Testis (tissue), 3 donors: ENCODE measurements around the gene CHRM2. TPM values are rescaled to one million over a fixed set of nuclear protein-coding genes. Genes with fewer than 3 reads are reported as not detected.
A peak's percentile ranks its signal among the peaks of the same experiment; 100 is the strongest.

Experiments
- DNase-seq: peaks from one replicate; pipeline ENCODE4 v3.0.0-alpha.2; 2019
- H3K27ac ChIP-seq, 2 donors: fragments of 200-600 bp; sonication (generic); one replicate each; pipeline ENCODE4 v1.5.1; 2019
- H3K27me3 ChIP-seq: fragments of 200-600 bp; sonication (generic); one replicate; pipeline ENCODE4 v1.5.1; 2019
- H3K36me3 ChIP-seq: fragments of 200-600 bp; sonication (generic); one replicate; pipeline ENCODE4 v1.5.1; 2017; ENCODE audit warnings: low read depth; ENCODE audit errors: missing control alignments
- H3K4me1 ChIP-seq: fragments of 200-600 bp; sonication (generic); one replicate; pipeline ENCODE4 v1.5.1; 2019
- H3K4me3 ChIP-seq, 2 donors: fragments of 200-600 bp; sonication (generic); one replicate each; pipeline ENCODE4 v1.5.1; 2017 to 2019
- H3K9me3 ChIP-seq: fragments of 200-600 bp; sonication (generic); one replicate; pipeline ENCODE4 v1.5.1; 2017
- POLR2A ChIP-seq: fragments of 450-650 bp; IDR thresholded peaks from one replicate; pipeline ENCODE4 v1.6.1; 2017; ENCODE audit warnings: antibody characterized with exemption, mild to moderate bottlenecking, moderate library complexity
- WGBS, 2 donors: methylation state at CpG; one replicate each; pipeline ENCODE4 v1.1.5; 2018; 5-methylcytosine and 5-hydroxymethylcytosine counted together
- intact Hi-C: fragments of 100-400 bp; cut with DNase I; formaldehyde crosslinking; loops from one replicate; pipeline ENCODE4 v1.15.1; 2023; ENCODE audit warnings: low total_unique reads
- polyA plus RNA-seq: library from polyadenylated mRNA; stranded (reverse); fragments of 350-450 nt; fragmentation: Illumina TruSeq; extraction: RNeasy Lipid Tissue Mini Kit (QIAGEN cat#74804); gene quantifications from one replicate; pipeline ENCODE4 v1.2.3, GENCODE V29; 2014; ENCODE audit warnings: low read depth, low replicate concordance; ENCODE audit not compliant: insufficient read depth
- total RNA-seq, 2 donors: library from RNA; depleted of rRNA; stranded (reverse); fragments of >200 nt; gene quantifications; one replicate each; pipeline ENCODE4 v1.2.3, GENCODE V29; 2016
- TF ChIP-seq, protein P1 (sequence below), 3 experiments: fragments of 450-650 bp in 2 of 3; fragments of 200-600 bp in 1 of 3; sonication (generic) in 1 of 3; IDR thresholded peaks; one replicate each; pipeline ENCODE4 v1.5.1; 2016 to 2019; ENCODE audit warnings: antibody characterized with exemption in 3 of 3, mild to moderate bottlenecking in 2 of 3, moderate library complexity in 1 of 3

The CHRM2 gene
- total and polyA plus RNA-seq, 3 donors from 2014 or later = 0.31 to 1.7 (median 0.55) TPM

GRCh38 chr7:136869001-136869961, 829 bp downstream of the CHRM2 start:
- Histone ChIP-seq H3K27ac (no peak overlapping the region), H3K4me1 (peaks cover 17% of the 10 kb centered on the region), H3K9me3 (no peaks in the 10 kb centered on the region), H3K4me3 (no peak overlapping the region), H3K36me3 (no peaks in the 10 kb centered on the region), H3K27me3 (no peaks in the 10 kb centered on the region)
- intact Hi-C loops = no loop called here
- DNase-seq = peak; percentile 13
- TF ChIP-seq, protein P1, sequence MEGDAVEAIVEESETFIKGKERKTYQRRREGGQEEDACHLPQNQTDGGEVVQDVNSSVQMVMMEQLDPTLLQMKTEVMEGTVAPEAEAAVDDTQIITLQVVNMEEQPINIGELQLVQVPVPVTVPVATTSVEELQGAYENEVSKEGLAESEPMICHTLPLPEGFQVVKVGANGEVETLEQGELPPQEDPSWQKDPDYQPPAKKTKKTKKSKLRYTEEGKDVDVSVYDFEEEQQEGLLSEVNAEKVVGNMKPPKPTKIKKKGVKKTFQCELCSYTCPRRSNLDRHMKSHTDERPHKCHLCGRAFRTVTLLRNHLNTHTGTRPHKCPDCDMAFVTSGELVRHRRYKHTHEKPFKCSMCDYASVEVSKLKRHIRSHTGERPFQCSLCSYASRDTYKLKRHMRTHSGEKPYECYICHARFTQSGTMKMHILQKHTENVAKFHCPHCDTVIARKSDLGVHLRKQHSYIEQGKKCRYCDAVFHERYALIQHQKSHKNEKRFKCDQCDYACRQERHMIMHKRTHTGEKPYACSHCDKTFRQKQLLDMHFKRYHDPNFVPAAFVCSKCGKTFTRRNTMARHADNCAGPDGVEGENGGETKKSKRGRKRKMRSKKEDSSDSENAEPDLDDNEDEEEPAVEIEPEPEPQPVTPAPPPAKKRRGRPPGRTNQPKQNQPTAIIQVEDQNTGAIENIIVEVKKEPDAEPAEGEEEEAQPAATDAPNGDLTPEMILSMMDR (IDR thresholded peaks at IDR 0.05) = no peak
- no peak for TF ChIP-seq POLR2A
- 1 to 2% methylated on average over 23 to 65 of the region's 65 CpGs for WGBS, 2 donors

GRCh38 chr7:136869991-136870865, 1.8 kb downstream of the CHRM2 start:
- no peak overlapping the region for H3K27ac ChIP-seq
- peak; percentile 19 for DNase-seq
- no peaks in the 10 kb centered on the region for H3K27me3 ChIP-seq
- no peaks in the 10 kb centered on the region for H3K36me3 ChIP-seq
- H3K9me3 ChIP-seq = no peaks in the 10 kb centered on the region
- peak overlapping the region; percentile 5 to 15 for H3K4me3 ChIP-seq
- H3K4me1 ChIP-seq = peaks cover 17% of the 10 kb centered on the region
- no peak for TF ChIP-seq POLR2A
- TF ChIP-seq, protein P1 (IDR thresholded peaks at IDR 0.05) = no peak
- intact Hi-C loops = no loop called here
- WGBS, 2 donors = 2% methylated on average over 34 to 54 of the region's 54 CpGs

- 3 to 5% methylated on average over 29 to 41 of the region's 41 CpGs for WGBS, 2 donors
- Histone ChIP-seq H3K4me3 (peak overlapping the region; percentile 5 to 15), H3K9me3 (no peaks in the 10 kb centered on the region), H3K27ac (no peak overlapping the region), H3K4me1 (peaks cover 17% of the 10 kb centered on the region), H3K27me3 (no peaks in the 10 kb centered on the region), H3K36me3 (no peaks in the 10 kb centered on the region)
- peak; percentile 15 for DNase-seq
- intact Hi-C loops = no loop called here
- no peak for TF ChIP-seq POLR2A
- TF ChIP-seq, protein P1 (IDR thresholded peaks at IDR 0.05) = no peak
These were observed 2.5 kb downstream of the CHRM2 start for GRCh38 chr7:136870866-136871487.

GRCh38 chr7:136874393-136875032, 6.1 kb downstream of the CHRM2 start:
- Histone ChIP-seq H3K4me3 (no peak overlapping the region), H3K27ac (no peak overlapping the region), H3K4me1 (peaks cover 16% of the 10 kb centered on the region), H3K9me3 (no peaks in the 10 kb centered on the region), H3K36me3 (no peaks in the 10 kb centered on the region), H3K27me3 (no peaks in the 10 kb centered on the region)
- WGBS, 2 donors = 49 to 59% methylated on average over 2 of the region's 2 CpGs
- intact Hi-C loops = no loop called here
- no peak for DNase-seq
- TF ChIP-seq, protein P1 (IDR thresholded peaks at IDR 0.05) = peak in 1 of 3 experiments; percentile 35
- TF ChIP-seq POLR2A = no peak
